SKM-1 treated with dmso at 0.1 percent for 144 hours (cell line): ENCODE measurements around the gene NTM.
"Not testable (repeated sequence)": the region's sequence is repeated elsewhere in the genome, so short reads cannot be mapped to it uniquely, and the experiment has no call there.

Source experiments
- DNase-seq: peaks from one replicate; lab custom pipeline; 2025; ENCODE audit not compliant: unreplicated experiment; lab: John Stamatoyannopoulos, UW

The NTM gene

DNA sequence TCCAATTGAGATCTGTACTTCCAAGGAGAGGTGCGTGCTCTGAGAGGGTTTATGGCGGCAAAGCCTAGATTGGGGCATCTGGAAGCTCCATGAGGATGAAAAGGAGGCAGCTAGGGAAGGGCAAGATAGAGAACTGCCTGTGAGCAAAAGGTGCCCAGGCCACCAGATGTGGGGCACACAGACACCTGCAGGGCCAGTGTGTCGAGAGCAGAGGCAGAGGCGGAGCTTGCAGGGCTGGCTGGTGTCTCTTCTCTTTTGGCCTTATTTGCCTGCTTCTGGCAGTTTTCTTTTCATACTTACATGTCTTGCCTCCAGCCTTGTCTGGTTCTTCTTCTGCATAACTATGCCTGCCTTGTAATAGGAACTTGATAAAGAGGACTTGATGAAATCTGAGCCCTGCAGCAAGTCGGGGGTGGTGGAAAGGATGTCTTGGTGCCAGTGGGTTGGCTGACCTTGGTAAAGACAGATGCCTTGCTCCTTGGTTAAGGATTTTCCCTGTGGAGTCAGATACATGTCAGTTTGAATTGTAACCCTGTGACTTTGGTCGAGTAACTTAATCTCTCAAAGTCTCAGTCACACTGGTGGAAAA lies 680.3 kb downstream of the NTM start:
- no peak for DNase-seq

DNA sequence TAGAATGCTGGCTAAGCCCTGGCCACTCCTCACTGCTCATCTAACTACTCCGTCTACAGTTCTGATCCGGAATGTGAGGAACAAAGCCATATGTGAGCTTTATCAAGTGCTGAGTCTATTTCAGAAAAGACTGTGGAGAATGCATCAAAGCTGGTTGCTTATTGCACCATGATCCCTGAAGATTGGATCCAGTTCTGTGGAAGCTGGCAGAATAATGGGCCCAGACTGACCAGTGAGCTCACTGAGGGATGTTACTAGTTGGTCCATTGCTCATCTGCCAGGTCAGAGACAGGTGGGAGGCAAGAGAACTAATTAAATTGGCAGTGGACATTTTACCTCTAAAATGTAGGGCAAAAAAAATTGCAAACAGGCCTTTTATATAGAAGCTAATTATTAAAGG lies 681.3 kb downstream of the NTM start:
- DNase-seq = no peak

DNA sequence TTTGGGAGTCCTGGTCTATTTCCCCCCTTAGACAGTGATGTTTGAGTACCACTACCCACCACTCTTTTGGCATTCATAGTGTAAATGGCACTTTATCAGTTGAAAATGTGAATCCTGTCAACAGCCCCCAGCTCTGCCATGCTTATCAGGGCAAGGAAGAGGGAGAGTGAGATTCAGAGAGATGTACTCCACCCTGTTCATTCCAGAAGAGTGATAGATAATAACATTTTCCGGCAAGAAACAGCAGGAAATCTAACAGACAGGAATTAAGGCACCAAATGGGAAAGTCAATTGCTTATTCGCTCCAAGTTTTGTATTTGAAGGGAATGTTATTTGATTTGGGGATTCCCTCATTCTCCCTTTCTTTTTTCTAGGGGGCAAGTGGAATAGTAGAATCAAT lies 681.9 kb downstream of the NTM start:
- no peak for DNase-seq

DNA sequence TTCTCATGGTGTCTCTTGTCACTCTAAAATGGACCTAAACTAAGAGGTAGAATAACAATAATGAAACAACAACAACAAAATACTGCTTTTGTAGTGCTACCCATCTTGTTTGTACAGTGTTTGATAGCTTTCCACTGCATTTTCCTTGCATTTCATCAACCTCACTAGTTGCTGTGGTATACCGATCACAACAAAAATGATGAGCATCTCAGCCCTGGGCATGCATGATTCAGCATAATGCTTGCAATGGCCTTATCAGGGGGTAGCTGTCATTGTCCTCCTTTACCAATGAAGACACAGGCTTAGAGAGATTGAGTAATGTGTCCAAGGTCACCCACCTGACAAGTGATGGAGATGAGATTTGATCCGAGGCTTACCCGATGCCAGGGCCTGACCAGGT lies 682.5 kb downstream of the NTM start:
- DNase-seq = no peak

DNA sequence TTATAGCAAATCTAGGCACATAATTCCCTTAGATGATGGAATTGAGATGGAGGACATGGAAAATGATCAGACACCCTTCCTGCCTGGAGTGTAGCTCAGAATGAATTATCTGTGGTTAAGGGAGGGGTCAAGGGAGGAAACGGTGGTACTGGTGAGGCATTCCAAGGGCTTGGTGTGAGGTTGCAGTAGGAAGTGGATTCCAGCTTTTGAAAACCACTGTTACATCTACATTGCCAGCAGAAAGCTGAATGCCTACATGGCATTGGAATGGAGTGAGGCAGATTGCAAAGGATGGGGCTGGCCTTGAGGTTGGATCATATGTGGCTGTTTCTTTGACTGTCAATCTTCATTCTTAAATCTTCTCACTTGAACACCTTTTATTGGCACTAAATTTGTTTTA lies 684.4 kb downstream of the NTM start:
- DNase-seq = no peak

DNA sequence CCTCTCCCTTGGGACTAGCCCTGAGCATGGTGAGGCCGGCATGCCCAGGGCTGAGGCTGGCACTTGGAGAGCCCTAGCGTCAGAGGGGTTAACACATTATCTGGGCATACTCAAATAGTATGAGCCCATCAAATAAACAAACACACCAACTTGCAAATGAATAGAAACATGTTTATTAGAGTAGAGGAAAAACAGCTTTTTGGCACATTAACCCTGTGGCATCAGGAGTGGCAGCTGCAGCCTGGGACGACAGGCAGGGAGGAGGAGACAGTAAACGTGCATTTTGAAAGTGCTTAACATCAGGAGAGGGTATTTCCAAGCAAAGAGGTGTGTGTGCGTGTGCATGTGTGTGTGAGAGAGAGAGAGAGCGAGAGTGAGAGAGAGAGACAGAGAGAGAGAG lies 684.9 kb downstream of the NTM start:
- no peak for DNase-seq

DNA sequence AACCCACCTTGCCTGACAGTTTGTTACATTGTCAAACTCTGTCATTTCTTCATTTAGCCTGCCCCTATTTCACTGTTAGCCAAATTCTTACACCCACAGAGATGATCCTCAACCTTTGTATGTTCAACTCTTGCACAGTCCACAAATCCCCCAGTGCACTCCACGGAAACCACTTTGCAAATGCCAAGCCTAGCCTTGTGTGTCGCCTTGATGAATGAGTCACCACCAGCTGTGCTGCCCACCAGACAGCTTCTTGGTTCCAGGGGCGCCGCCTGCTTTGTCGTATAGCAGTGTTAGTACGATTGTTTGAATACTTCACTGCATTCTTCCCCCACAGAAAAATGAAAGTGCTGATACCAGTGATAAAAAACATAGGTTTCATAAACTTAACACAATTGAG lies 686.3 kb downstream of the NTM start:
- DNase-seq = no peak

DNA sequence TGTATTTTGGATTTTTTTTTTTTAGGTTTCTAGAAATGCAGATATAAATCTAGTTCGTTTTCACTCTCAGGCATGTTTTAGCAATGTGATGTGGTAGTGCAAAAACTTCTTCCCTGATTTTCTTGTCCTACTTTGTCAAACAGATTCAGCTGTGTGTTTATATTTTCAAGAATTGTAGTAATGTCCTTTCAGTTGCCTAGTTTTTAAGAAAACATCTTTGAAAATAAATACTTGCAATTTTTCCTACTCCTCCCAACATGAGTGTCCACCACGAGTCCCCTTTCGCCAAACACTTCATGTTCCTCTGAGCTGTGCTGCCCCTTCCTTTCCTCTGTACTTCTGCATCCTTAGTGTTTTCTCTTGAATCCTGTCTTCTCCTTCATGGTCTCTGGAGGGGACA lies 686.9 kb downstream of the NTM start:
- no peak for DNase-seq

DNA sequence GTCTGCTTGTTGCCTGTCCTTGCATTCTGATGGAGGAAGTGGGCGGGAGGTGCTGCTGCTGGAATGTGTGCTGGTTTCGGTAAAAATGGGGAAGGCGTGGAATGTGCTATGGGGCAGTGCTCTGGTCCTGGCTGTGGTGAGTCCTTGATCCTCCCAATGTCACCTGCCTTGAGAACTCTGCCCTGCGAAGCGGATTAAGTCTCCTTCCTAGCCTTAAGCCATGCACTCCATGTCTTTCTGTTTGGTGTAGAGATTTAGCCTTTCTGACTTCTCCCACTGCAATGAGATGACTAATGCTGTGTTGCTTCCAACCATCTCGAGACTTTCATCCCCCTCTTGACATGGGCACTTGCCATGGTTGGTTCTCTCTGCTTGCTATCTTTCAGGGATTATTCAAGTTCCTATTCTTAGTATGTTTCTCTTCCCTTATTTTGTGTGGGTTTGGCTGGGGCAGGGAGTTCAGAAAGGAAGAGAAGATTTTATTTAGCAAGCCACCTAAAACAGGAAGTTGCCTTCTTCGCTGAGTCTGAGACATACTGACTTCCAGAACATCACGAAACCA lies 687.9 kb downstream of the NTM start:
- peak; percentile 96 for DNase-seq

DNA sequence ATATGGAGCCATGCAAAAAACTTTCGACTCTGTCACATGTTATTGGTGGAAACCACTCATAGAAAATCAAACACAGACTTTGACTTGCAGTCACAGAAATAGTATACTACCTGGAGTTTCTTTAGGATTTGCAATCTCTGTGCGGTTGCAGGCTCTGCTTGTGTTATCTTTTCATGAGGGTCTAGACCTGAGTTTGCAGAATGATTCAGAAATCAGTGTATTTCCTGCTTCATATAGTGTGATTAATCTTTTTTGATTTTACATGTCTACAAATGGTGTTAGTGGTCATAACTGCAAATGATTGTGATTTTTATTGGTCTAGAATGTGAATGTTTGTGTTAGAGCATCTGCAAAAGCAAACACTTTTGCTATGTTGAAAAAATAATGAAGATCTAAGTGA lies 690.2 kb downstream of the NTM start:
- no peak for DNase-seq

DNA sequence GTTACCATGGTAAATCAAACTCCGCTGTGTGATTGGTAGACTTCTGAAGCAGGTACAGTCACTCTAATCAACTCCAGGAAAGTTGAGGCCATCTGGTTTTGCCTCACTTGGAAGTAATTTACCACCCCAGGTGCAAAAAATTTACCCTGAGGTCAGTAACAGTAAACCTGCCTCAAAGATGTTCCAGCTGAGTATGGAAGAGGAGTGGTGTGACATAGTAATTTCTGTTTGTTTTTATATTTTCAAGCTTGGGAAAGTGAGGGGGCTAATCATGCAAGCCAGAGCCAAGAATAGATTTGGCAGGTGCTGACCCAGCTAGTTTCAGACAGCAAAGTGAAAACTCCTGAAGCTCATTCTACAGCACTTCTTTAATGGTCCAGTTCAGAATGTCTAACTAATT lies 691.6 kb downstream of the NTM start:
- no peak for DNase-seq

DNA sequence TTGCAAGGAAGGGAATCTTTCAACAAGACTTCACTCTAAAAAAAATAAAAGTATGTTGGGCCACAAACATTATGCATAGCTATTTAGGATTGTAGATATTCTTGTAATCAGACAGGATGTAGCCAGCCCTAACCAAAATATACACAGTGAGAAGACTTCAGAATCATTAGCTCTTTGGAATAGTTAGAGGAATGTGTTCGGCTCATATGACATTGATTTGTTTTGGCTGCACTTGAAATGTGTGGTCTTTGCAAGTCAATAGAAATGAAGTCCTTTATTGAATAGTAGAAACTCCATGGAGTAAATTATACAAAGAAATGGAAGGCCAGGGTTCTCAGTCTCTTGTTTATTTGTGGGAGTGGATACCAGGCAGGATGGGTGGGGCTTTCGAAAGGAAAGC lies 692.1 kb downstream of the NTM start:
- DNase-seq = no peak

DNA sequence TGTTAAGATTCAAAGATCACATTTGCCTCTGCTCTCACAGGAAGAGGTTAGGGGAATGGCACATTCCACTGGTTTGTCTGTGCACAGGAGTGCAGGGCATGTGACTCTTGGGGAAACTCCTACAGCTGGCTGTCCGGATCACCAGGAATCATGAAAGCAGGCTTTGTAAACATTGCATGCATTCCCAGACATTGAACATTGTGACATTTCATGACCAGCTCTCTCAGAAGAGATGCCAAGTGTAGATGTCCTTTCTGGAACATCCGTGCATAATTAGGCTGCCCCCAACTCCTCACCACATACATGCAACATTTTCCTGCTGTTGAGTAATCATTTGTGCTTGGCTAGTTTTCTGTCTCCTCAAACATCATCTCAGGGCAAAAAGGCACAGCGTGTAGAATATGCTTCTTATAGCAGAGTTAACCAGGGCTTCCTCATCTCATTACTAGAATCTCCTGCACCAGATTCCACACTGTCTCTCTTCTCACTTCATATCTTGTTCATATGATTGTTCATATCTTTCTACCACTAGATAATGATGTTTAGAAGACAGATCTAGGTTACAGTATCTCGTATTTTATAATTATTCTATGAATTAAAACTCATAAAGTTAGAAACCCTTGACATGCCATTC lies 694.7 kb downstream of the NTM start:
- DNase-seq = peak; percentile 40

DNA sequence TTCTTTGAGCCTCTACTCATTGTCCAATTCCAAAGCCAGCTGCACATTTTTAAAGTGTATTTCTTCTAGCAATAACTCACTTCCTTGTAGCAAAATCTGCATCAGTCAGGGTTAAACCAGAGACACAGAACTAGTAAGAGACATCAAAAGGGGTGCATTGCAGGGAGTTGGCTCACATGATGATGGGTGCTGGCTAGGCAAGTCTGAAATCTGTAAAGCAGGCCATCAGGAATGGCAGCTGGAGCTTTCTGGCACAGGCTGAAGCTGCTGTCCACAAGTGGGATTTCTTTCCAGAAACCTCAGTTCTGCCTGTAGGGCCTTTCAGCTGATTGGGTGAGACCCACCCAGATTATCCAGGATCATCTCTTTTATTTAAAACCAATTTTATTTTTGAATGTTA lies 698.1 kb downstream of the NTM start:
- DNase-seq = no peak

DNA sequence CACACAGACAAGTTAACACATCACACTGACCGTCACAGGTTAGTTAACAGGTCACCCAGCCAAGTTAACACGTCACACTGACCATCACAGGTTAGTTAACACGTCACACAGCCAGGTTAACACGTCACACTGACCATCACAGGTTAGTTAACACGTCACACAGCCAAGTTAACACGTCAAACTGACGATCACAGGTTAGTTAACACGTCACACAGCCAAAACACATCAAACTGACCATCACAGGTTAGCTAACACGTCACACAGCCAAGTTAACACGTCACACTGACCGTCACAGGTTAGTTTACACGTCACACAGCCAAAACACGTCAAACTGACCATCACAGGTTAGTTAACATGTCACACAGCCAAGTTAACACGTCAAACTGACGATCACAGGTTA lies 699.2 kb downstream of the NTM start:
- DNase-seq = not testable (repeated sequence)

DNA sequence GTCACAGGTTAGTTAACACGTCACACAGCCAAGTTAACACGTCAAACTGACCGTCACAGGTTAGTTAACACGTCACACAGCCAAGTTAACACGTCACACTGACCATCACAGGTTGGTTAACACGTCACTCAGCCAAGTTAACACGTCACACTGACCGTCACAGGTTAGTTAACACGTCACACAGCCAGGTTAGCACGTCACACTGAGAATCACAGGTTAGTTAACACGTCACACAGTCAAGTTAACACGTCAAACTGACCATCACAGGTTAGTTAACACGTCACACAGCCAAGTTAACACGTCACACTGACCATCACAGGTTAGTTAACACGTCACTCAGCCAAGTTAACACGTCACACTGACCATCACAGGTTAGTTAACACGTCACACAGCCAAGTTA lies 700.5 kb downstream of the NTM start:
- not testable (repeated sequence) for DNase-seq

DNA sequence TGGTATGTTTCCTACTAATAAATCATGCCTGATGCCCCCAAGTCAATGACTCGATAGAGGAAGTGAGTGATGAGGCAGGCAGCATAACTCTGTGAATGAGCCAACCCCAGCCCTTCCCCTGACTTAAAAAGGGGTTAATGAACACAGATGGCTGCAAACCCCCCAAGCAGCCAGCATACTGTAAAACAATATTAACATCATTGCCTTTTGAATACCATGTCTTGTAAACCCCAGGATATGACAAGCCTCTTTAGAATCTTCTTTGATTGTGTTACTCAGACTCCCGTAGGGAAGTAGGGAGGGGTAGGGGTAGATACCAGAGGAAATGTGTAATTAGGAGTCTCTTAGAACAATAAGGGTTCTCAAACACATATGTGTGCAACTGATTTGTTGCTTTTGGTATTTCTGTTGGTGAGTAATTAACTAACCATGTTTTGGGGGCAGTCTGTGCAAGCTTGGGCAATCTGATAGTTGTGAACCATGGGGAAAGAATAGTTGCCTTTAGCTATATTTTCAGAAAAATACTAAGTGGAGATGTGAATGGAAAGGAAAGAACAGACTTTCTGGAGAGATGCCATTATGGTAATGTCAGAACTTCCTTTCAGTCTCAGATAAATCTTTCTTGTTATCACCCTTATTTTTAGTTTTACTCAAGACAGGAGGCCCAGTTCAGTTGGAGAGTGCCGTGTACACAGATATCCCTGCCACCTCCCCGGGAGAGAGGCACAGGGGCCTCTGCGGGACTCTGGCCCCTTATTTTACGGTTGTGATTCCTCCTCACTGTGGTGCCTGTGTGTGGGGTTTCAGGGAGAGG lies 701.8 kb downstream of the NTM start:
- no peak for DNase-seq

DNA sequence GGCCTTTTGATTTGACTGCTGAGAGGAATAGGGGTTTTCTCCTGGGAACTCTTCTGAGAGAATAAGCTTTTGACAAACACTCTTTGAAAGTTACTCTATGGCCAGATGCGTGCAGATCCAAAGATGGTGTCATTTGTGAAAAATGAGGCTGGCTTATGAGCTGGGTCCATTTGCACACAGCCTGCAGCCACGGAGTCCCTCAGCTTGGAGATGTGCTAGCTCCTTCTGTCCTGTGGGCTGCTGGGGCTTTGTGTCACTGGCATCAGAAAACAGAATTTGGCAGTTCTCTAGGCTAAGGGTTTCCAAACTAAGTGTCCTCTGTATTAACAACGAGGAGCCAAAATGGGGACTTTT lies 702.4 kb downstream of the NTM start:
- DNase-seq = no peak

DNA sequence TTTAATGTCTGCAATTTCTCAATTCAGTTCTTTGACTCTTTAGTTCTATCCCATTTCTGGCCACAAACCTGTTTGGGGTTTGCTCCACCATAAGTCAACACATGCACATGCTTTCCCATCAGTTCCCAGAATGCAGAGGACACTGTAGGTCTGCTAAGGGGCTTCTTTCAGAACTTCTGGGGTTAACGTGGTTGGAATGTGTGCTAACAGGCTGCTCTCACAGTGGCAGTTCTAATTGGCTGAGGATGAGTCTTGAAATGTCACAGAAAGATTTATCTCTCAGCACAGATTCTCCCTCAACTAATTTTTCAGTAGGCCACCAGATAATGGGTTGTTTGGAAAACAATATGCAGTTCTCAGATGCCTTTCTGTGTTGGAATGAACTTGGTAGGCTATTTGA lies 703.4 kb downstream of the NTM start:
- no peak for DNase-seq

DNA sequence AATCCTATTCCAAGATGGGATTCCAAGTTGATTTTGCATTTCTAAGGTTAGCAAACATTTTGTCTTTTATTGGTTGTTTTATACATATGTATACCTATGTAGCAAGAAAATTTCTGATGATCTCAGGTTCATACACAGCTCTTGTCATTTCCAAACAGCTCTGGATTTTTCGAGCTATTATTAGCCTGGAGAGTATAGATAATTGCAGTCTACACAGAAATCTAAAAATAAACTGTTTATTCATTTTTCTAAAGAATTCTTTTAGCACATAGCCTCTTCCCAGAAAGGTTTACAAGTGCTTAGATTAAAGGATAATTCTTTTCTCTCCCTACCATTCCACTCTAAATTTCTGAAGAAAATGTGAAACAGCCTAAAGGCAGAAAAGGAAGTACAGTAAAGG lies 705.0 kb downstream of the NTM start:
- DNase-seq = no peak

DNA sequence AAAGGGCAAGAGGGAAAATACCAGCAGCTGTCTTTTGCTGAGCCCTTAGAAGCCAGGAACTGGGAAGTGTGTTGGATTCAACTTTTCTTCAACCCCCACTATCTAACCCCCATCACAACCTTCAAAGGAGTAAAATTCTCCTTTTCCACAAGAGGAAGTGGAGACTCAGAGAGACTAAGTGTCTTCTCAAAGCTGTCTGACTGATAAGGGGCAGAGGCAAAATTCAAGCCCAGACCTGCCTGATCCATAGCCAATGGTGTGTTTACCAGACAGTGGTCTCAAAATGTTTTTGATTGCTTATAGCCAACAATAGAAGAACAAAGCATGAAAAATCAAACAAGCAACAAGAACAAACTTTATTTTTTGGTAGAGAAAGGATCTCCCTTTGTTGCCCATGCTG lies 707.0 kb downstream of the NTM start:
- peak; percentile 12 for DNase-seq
